ENCODE data around the gene POLR3G.

DNA sequence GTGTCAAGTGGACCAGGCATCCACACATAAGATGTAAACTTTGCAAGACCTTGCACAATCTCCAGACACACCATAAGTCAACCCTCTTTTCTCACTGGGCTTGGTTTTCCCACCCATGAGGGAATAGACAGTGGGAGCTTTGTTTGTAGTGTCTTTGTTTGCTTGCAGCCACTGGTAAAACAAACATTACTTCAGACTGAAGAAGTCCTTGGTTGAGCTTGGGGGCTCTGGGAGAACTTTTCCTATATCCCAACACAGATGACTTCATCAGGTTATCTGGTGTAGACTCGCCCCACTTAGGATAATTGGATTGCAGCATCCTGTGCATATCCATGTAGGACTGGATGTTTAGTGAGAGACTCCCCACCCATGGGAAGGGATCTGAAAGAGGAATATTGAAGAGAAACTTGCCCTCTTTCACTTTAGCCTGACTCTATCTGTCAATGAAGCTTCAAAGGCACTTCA lies 72.4 kb downstream of the POLR3G start:
- TF ChIP-seq, protein P1, sequence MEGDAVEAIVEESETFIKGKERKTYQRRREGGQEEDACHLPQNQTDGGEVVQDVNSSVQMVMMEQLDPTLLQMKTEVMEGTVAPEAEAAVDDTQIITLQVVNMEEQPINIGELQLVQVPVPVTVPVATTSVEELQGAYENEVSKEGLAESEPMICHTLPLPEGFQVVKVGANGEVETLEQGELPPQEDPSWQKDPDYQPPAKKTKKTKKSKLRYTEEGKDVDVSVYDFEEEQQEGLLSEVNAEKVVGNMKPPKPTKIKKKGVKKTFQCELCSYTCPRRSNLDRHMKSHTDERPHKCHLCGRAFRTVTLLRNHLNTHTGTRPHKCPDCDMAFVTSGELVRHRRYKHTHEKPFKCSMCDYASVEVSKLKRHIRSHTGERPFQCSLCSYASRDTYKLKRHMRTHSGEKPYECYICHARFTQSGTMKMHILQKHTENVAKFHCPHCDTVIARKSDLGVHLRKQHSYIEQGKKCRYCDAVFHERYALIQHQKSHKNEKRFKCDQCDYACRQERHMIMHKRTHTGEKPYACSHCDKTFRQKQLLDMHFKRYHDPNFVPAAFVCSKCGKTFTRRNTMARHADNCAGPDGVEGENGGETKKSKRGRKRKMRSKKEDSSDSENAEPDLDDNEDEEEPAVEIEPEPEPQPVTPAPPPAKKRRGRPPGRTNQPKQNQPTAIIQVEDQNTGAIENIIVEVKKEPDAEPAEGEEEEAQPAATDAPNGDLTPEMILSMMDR (IDR thresholded peaks at IDR 0.05), result no peak
- TF ChIP-seq, protein P2, sequence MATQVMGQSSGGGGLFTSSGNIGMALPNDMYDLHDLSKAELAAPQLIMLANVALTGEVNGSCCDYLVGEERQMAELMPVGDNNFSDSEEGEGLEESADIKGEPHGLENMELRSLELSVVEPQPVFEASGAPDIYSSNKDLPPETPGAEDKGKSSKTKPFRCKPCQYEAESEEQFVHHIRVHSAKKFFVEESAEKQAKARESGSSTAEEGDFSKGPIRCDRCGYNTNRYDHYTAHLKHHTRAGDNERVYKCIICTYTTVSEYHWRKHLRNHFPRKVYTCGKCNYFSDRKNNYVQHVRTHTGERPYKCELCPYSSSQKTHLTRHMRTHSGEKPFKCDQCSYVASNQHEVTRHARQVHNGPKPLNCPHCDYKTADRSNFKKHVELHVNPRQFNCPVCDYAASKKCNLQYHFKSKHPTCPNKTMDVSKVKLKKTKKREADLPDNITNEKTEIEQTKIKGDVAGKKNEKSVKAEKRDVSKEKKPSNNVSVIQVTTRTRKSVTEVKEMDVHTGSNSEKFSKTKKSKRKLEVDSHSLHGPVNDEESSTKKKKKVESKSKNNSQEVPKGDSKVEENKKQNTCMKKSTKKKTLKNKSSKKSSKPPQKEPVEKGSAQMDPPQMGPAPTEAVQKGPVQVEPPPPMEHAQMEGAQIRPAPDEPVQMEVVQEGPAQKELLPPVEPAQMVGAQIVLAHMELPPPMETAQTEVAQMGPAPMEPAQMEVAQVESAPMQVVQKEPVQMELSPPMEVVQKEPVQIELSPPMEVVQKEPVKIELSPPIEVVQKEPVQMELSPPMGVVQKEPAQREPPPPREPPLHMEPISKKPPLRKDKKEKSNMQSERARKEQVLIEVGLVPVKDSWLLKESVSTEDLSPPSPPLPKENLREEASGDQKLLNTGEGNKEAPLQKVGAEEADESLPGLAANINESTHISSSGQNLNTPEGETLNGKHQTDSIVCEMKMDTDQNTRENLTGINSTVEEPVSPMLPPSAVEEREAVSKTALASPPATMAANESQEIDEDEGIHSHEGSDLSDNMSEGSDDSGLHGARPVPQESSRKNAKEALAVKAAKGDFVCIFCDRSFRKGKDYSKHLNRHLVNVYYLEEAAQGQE (IDR thresholded peaks at IDR 0.05; ENCODE audit: insufficient read depth in 1 of 2, low read depth in 2 of 2, low read length in 1 of 2), result no peak
- TF ChIP-seq TCF7L2 (IDR thresholded peaks at IDR 0.05; ENCODE audit: low read depth, low read length) (no peak), POLR2AphosphoS5 (IDR thresholded peaks at IDR 0.05; ENCODE audit: low read depth, low read length) (no peak), SIN3A (IDR thresholded peaks at IDR 0.05; ENCODE audit: borderline replicate concordance, insufficient read depth, low read depth, low read length) (no peak)
